ENCODE results near the gene TRIM2. TPM values are rescaled to one million over a fixed set of nuclear protein-coding genes. Genes with fewer than 3 reads are reported as not detected.

The TRIM2 gene
- polyA plus RNA-seq, 1 of the 3 experiments (the other 2 are of a cell fraction) = 16.4 TPM

- Histone ChIP-seq H3K9me2 (no peaks in the 10 kb centered on the region), H3K4me1 (ENCODE audit: control insufficient read depth in 1 of 2, insufficient read depth in 2 of 2, low read depth in 1 of 2, low read length in 1 of 2) (peaks cover 0 to 9% of the 10 kb centered on the region in 2 experiments; a peak in 2 of 4 replicates), H3K9ac (no peak overlapping the region), H3F3A (replicated peaks; ENCODE audit: insufficient read depth) (no peaks in the 10 kb centered on the region), H3K36me3 (replicated peaks in 1 of 2; ENCODE audit: control insufficient read depth in 1 of 2, insufficient read depth in 2 of 2, low read length in 1 of 2) (peaks cover 28 to 42% of the 10 kb centered on the region in 2 experiments), H3K9me3 (no peaks in the 10 kb centered on the region), H4K20me1 (ENCODE audit: insufficient read depth) (no peaks in the 10 kb centered on the region), H2AFZ (ENCODE audit: low read depth) (no peak overlapping the region), H3K4me2 (no peak overlapping the region), H3K4me3 (ENCODE audit: low read depth in 2 of 2, low read length in 1 of 2) (no peak overlapping the region), H3K79me2 (ENCODE audit: insufficient read depth) (no peaks in the 10 kb centered on the region), H3K27ac (ENCODE audit: low read depth in 2 of 2, low read length in 1 of 2) (no peak overlapping the region), H3K27me3 (ENCODE audit: insufficient read depth) (no peaks in the 10 kb centered on the region)
- TF ChIP-seq, protein P1, sequence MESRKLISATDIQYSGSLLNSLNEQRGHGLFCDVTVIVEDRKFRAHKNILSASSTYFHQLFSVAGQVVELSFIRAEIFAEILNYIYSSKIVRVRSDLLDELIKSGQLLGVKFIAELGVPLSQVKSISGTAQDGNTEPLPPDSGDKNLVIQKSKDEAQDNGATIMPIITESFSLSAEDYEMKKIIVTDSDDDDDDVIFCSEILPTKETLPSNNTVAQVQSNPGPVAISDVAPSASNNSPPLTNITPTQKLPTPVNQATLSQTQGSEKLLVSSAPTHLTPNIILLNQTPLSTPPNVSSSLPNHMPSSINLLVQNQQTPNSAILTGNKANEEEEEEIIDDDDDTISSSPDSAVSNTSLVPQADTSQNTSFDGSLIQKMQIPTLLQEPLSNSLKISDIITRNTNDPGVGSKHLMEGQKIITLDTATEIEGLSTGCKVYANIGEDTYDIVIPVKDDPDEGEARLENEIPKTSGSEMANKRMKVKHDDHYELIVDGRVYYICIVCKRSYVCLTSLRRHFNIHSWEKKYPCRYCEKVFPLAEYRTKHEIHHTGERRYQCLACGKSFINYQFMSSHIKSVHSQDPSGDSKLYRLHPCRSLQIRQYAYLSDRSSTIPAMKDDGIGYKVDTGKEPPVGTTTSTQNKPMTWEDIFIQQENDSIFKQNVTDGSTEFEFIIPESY (IDR thresholded peaks at IDR 0.05; ENCODE audit: borderline replicate concordance, low read depth) = no peak
- TF ChIP-seq SIN3A (IDR thresholded peaks at IDR 0.05; ENCODE audit: borderline replicate concordance, low read depth, low read length) (no peak), NFIC (IDR thresholded peaks at IDR 0.05; ENCODE audit: borderline replicate concordance) (no peak)
- TF ChIP-seq, protein P2, sequence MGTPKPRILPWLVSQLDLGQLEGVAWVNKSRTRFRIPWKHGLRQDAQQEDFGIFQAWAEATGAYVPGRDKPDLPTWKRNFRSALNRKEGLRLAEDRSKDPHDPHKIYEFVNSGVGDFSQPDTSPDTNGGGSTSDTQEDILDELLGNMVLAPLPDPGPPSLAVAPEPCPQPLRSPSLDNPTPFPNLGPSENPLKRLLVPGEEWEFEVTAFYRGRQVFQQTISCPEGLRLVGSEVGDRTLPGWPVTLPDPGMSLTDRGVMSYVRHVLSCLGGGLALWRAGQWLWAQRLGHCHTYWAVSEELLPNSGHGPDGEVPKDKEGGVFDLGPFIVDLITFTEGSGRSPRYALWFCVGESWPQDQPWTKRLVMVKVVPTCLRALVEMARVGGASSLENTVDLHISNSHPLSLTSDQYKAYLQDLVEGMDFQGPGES (IDR thresholded peaks at IDR 0.05; ENCODE audit: low read depth, low read length) = no peak
- TF ChIP-seq, protein P3, sequence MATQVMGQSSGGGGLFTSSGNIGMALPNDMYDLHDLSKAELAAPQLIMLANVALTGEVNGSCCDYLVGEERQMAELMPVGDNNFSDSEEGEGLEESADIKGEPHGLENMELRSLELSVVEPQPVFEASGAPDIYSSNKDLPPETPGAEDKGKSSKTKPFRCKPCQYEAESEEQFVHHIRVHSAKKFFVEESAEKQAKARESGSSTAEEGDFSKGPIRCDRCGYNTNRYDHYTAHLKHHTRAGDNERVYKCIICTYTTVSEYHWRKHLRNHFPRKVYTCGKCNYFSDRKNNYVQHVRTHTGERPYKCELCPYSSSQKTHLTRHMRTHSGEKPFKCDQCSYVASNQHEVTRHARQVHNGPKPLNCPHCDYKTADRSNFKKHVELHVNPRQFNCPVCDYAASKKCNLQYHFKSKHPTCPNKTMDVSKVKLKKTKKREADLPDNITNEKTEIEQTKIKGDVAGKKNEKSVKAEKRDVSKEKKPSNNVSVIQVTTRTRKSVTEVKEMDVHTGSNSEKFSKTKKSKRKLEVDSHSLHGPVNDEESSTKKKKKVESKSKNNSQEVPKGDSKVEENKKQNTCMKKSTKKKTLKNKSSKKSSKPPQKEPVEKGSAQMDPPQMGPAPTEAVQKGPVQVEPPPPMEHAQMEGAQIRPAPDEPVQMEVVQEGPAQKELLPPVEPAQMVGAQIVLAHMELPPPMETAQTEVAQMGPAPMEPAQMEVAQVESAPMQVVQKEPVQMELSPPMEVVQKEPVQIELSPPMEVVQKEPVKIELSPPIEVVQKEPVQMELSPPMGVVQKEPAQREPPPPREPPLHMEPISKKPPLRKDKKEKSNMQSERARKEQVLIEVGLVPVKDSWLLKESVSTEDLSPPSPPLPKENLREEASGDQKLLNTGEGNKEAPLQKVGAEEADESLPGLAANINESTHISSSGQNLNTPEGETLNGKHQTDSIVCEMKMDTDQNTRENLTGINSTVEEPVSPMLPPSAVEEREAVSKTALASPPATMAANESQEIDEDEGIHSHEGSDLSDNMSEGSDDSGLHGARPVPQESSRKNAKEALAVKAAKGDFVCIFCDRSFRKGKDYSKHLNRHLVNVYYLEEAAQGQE (IDR thresholded peaks at IDR 0.05; ENCODE audit: low read depth, low read length) = no peak
- 97% methylated on average over 4 of the region's 4 CpGs for WGBS (ENCODE audit: low lambda C conversion rate)
- ChIA-PET CTCF (interaction anchor here (1.0 to 1.9 kb wide), 4 partner anchors 195 to 412 kb away, joined by 4 to 8 read pairs (median 6); no protein-coding TSS in a partner anchor), POLR2A (no interaction called here)
- DNase-seq = no peak
Observed at GRCh38 chr4:153337686-153338085, 133.4 kb downstream of the TRIM2 start.

GRCh38 chr4:153341575-153342090 lies 137.4 kb downstream of the TRIM2 start:
- H2AFZ ChIP-seq (ENCODE audit: low read depth) = no peak overlapping the region
- DNase-seq = no peak
- WGBS (ENCODE audit: low lambda C conversion rate) = 57% methylated on average over 5 of the region's 5 CpGs
- TF ChIP-seq MXI1 (IDR thresholded peaks at IDR 0.05; ENCODE audit: low read depth, low read length) = no peak
- no peak for TF ChIP-seq NRF1 (IDR thresholded peaks at IDR 0.05; ENCODE audit: low read depth, low read length)
- no peak for TF ChIP-seq TEAD4 (IDR thresholded peaks at IDR 0.05; ENCODE audit: borderline replicate concordance, insufficient read depth)
- TF ChIP-seq TAF1 (IDR thresholded peaks at IDR 0.05; ENCODE audit: borderline replicate concordance, low read depth, low read length) = no peak
- TF ChIP-seq RAD21 (IDR thresholded peaks at IDR 0.05; ENCODE audit: low read length) = no peak
- no peak for TF ChIP-seq SMC3 (IDR thresholded peaks at IDR 0.05; ENCODE audit: low read depth, low read length)
- no peak for TF ChIP-seq POLR2AphosphoS5 (IDR thresholded peaks at IDR 0.05; ENCODE audit: low read depth, low read length)
- no peak for TF ChIP-seq EP300 (IDR thresholded peaks at IDR 0.05; ENCODE audit: borderline replicate concordance in 1 of 2, low read depth in 1 of 2, low read length in 1 of 2)
- TF ChIP-seq, protein P3 (IDR thresholded peaks at IDR 0.05; ENCODE audit: low read depth, low read length) = no peak
- TF ChIP-seq RXRA (IDR thresholded peaks at IDR 0.05; ENCODE audit: borderline replicate concordance, low read depth) = no peak
- peak; percentile 20; the same call in 1 of the 2 replicates for TF ChIP-seq TCF12 (IDR thresholded peaks at IDR 0.05)
- TF ChIP-seq FOSL2 (IDR thresholded peaks at IDR 0.05; ENCODE audit: borderline replicate concordance, low read depth) = peak; percentile 50; the same call in 1 of the 2 replicates

More at GRCh38 chr4:153341575-153342090, 137.4 kb downstream of the TRIM2 start:
- no peak overlapping the region for H3K9ac ChIP-seq
- no peak overlapping the region for H3K4me3 ChIP-seq (ENCODE audit: low read depth in 2 of 2, low read length in 1 of 2)
- peaks cover 13 to 18% of the 10 kb centered on the region in 2 experiments for H3K36me3 ChIP-seq (replicated peaks in 1 of 2; ENCODE audit: control insufficient read depth in 1 of 2, insufficient read depth in 2 of 2, low read length in 1 of 2)
- no peaks in the 10 kb centered on the region for H3K9me2 ChIP-seq
- peaks cover 4% of the 10 kb centered on the region for H3F3A ChIP-seq (replicated peaks; ENCODE audit: insufficient read depth)
- H4K20me1 ChIP-seq (ENCODE audit: insufficient read depth) = no peaks in the 10 kb centered on the region
- H3K4me2 ChIP-seq = no peak overlapping the region; the same call in 1 of the 2 replicates
- no peaks in the 10 kb centered on the region for H3K9me3 ChIP-seq
- H3K27ac ChIP-seq (ENCODE audit: low read depth in 2 of 2, low read length in 1 of 2) = 0 out of 4 replicates have a peak overlapping the region, but pooled peaks of 1 of the 2 experiments have one; percentile 9
- peaks cover 11% of the 10 kb centered on the region for H3K79me2 ChIP-seq (ENCODE audit: insufficient read depth)
- POLR2A ChIA-PET = no interaction called here
- no peaks in the 10 kb centered on the region for H3K27me3 ChIP-seq (ENCODE audit: insufficient read depth)
- CTCF ChIA-PET = interaction anchor here (1.1 to 1.4 kb wide), 5 partner anchors 199 to 451 kb away, joined by 3 to 5 read pairs (median 5); no protein-coding TSS in a partner anchor
- peaks cover 3 to 9% of the 10 kb centered on the region in 2 experiments for H3K4me1 ChIP-seq (ENCODE audit: control insufficient read depth in 1 of 2, insufficient read depth in 2 of 2, low read depth in 1 of 2, low read length in 1 of 2)
